HG03520 (cell line): ENCODE data around the gene NLRP4.

Experiments used
- ATAC-seq: cut with Tn5 transposase; IDR thresholded peaks from one replicate; pipeline ENCODE4 v1.9.1; 2021; ENCODE audit warnings: mild to moderate bottlenecking, moderate library complexity; ENCODE audit not compliant: unreplicated experiment

Gene NLRP4

GRCh38 chr19:55836340-55836739 is at the start of gene NLRP4:
Gene NLRP4 (plus strand): TSS chr19:55836540. CDS start chr19:55852081, 15,541 bp downstream.
- no peak for ATAC-seq

GRCh38 chr19:55795021-55795420 is 41.3 kb upstream of the NLRP4 start:
- ATAC-seq = no peak

- ATAC-seq = no peak
Measured at GRCh38 chr19:55801416-55801815, 34.9 kb upstream of the NLRP4 start.

GRCh38 chr19:55802281-55802680 is 34.1 kb upstream of the NLRP4 start:
- no peak for ATAC-seq

GRCh38 chr19:55809381-55810058 is 26.8 kb upstream of the NLRP4 start:
- ATAC-seq = peak; percentile 46

GRCh38 chr19:55811340-55811739 is 25.0 kb upstream of the NLRP4 start:
- ATAC-seq = no peak

- ATAC-seq = no peak
Measured at GRCh38 chr19:55812449-55812848, 23.9 kb upstream of the NLRP4 start.

GRCh38 chr19:55813906-55814305 is 22.4 kb upstream of the NLRP4 start:
- no peak for ATAC-seq

- no peak for ATAC-seq
Measured at GRCh38 chr19:55820037-55820436, 16.3 kb upstream of the NLRP4 start.

- ATAC-seq = no peak
Measured at GRCh38 chr19:55830656-55831055, 5.7 kb upstream of the NLRP4 start.

GRCh38 chr19:55831846-55832245 is 4.5 kb upstream of the NLRP4 start, which contains the start of gene NLRP11:
Gene NLRP11 (minus strand): TSS chr19:55831999. CDS start chr19:55818174, 13,825 bp downstream.
- ATAC-seq = no peak

- no peak for ATAC-seq
Measured at GRCh38 chr19:55832676-55833075, 3.7 kb upstream of the NLRP4 start.

- no peak for ATAC-seq
Measured at GRCh38 chr19:55838251-55838650, 1.9 kb downstream of the NLRP4 start.

GRCh38 chr19:55838906-55839305 is 2.6 kb downstream of the NLRP4 start:
- no peak for ATAC-seq

GRCh38 chr19:55855160-55855559 is 18.8 kb downstream of the NLRP4 start:
- no peak for ATAC-seq

- ATAC-seq = no peak
Measured at GRCh38 chr19:55857149-55857548, 20.8 kb downstream of the NLRP4 start.

GRCh38 chr19:55857974-55858373 is 21.6 kb downstream of the NLRP4 start:
- ATAC-seq = no peak

GRCh38 chr19:55858401-55858800 is 22.1 kb downstream of the NLRP4 start:
- no peak for ATAC-seq

GRCh38 chr19:55858969-55859368 is 22.6 kb downstream of the NLRP4 start:
- ATAC-seq = no peak

- ATAC-seq = no peak
Measured at GRCh38 chr19:55866521-55866920, 30.2 kb downstream of the NLRP4 start.

- no peak for ATAC-seq
Measured at GRCh38 chr19:55867101-55867500, 30.8 kb downstream of the NLRP4 start.

- no peak for ATAC-seq
Measured at GRCh38 chr19:55870736-55871135, 34.4 kb downstream of the NLRP4 start.

- ATAC-seq = no peak
Measured at GRCh38 chr19:55877211-55877610, 40.9 kb downstream of the NLRP4 start.
